ENCODE results near the gene MDM1. TPM values are rescaled to one million over a fixed set of nuclear protein-coding genes. Genes with fewer than 3 reads are reported as not detected.

MDM1 gene
- total and polyA plus RNA-seq, 2 of the 13 experiments (the other 11 are each of a cell fraction or from before 2014, with no cell fraction given) = 4.6 to 15.2 TPM

DNA sequence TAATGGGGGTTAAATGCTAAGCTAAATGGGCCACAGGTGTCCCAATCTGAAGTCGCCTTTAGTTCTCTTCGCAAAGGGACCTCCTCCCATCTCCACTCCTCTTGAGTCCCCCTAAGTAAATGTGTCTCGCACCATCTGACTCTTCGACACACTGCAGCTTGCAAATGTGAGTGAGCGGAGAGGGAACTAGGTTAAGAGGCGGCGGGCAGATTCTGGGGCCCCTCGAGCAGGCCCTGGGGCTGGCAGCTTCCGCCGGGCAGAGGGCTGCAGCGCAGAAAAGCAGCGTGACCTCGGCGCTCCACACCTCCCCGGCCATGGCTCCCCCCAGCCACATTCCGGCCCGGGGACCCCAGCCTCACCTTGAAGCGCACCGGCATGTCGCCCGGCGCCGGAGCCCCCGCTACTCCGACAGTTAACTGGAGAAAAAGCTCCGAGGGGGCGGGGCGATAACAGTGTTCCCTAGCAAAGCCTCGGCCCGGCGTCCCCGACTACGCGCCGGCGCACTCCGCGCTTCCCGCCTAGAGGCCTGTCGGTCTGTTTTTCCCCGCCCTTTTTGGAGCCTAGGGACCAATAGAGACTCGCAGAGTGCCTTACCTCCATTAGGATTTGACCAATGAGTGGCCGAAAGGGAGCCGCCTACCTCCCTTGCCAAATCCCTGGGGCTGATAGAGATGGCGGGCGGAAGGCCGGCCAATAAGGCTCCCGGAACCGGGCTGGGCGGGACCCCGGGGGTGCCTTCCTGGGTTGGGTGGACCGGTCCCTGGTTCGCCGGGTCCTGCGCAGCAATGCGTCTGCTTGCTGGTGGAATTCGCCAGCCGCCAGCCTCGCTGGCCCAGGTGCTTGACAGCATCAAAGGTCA is at the start of gene MDM1 (continued):
- TF ChIP-seq, protein P1, sequence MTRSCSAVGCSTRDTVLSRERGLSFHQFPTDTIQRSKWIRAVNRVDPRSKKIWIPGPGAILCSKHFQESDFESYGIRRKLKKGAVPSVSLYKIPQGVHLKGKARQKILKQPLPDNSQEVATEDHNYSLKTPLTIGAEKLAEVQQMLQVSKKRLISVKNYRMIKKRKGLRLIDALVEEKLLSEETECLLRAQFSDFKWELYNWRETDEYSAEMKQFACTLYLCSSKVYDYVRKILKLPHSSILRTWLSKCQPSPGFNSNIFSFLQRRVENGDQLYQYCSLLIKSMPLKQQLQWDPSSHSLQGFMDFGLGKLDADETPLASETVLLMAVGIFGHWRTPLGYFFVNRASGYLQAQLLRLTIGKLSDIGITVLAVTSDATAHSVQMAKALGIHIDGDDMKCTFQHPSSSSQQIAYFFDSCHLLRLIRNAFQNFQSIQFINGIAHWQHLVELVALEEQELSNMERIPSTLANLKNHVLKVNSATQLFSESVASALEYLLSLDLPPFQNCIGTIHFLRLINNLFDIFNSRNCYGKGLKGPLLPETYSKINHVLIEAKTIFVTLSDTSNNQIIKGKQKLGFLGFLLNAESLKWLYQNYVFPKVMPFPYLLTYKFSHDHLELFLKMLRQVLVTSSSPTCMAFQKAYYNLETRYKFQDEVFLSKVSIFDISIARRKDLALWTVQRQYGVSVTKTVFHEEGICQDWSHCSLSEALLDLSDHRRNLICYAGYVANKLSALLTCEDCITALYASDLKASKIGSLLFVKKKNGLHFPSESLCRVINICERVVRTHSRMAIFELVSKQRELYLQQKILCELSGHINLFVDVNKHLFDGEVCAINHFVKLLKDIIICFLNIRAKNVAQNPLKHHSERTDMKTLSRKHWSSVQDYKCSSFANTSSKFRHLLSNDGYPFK (CRISPR knock-in tag; IDR thresholded peaks at IDR 0.05; ENCODE audit: borderline replicate concordance) = peak; percentile 53; the same call in 1 of the 2 replicates
- TF ChIP-seq ZFAT (CRISPR knock-in tag; conservative IDR thresholded peaks at IDR 0.05) (no peak), MED1 (CRISPR knock-in tag; IDR thresholded peaks at IDR 0.05) (no peak), ZNF451 (CRISPR knock-in tag; IDR thresholded peaks at IDR 0.05) (no peak), KDM3A (CRISPR knock-in tag; IDR thresholded peaks at IDR 0.05; ENCODE audit: low read depth) (peak; percentile 44; the same call in 1 of the 2 replicates), SIN3B (IDR thresholded peaks at IDR 0.05; ENCODE audit: low read length) (no peak), TOE1 (CRISPR knock-in tag; IDR thresholded peaks at IDR 0.05) (no peak), MTA3 (CRISPR knock-in tag; IDR thresholded peaks at IDR 0.05) (no peak)
- TF ChIP-seq, protein P2, sequence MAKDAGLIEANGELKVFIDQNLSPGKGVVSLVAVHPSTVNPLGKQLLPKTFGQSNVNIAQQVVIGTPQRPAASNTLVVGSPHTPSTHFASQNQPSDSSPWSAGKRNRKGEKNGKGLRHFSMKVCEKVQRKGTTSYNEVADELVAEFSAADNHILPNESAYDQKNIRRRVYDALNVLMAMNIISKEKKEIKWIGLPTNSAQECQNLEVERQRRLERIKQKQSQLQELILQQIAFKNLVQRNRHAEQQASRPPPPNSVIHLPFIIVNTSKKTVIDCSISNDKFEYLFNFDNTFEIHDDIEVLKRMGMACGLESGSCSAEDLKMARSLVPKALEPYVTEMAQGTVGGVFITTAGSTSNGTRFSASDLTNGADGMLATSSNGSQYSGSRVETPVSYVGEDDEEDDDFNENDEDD (CRISPR knock-in tag; IDR thresholded peaks at IDR 0.05; ENCODE audit: borderline replicate concordance) = peak; percentile 69; the same call in 1 of the 2 replicates
- TF ChIP-seq, protein P3, sequence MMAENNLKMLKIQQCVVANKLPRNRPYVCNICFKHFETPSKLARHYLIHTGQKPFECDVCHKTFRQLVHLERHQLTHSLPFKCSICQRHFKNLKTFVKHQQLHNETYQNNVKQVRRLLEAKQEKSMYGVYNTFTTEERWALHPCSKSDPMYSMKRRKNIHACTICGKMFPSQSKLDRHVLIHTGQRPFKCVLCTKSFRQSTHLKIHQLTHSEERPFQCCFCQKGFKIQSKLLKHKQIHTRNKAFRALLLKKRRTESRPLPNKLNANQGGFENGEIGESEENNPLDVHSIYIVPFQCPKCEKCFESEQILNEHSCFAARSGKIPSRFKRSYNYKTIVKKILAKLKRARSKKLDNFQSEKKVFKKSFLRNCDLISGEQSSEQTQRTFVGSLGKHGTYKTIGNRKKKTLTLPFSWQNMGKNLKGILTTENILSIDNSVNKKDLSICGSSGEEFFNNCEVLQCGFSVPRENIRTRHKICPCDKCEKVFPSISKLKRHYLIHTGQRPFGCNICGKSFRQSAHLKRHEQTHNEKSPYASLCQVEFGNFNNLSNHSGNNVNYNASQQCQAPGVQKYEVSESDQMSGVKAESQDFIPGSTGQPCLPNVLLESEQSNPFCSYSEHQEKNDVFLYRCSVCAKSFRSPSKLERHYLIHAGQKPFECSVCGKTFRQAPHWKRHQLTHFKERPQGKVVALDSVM (CRISPR knock-in tag; IDR thresholded peaks at IDR 0.05) = no peak; the same call in 1 of the 2 replicates
- TF ChIP-seq, protein P4, sequence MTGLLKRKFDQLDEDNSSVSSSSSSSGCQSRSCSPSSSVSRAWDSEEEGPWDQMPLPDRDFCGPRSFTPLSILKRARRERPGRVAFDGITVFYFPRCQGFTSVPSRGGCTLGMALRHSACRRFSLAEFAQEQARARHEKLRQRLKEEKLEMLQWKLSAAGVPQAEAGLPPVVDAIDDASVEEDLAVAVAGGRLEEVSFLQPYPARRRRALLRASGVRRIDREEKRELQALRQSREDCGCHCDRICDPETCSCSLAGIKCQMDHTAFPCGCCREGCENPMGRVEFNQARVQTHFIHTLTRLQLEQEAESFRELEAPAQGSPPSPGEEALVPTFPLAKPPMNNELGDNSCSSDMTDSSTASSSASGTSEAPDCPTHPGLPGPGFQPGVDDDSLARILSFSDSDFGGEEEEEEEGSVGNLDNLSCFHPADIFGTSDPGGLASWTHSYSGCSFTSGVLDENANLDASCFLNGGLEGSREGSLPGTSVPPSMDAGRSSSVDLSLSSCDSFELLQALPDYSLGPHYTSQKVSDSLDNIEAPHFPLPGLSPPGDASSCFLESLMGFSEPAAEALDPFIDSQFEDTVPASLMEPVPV (CRISPR knock-in tag; IDR thresholded peaks at IDR 0.05) = no peak
